NCI-H446 treated with DMSO at 0.1 percent for 48 hours (cell line): Measurements from ENCODE around the gene RPS6KA3.
"Not testable (repeated sequence)": the region's sequence is repeated elsewhere in the genome, so short reads cannot be mapped to it uniquely, and the experiment has no call there.

Experiments used
- DNase-seq: peaks from one replicate; lab custom pipeline; 2025; lab: John Stamatoyannopoulos, UW

RPS6KA3 gene

GRCh38 chrX:20218836-20219505 lies 47.7 kb downstream of the RPS6KA3 start:
- DNase-seq = no peak

- DNase-seq = no peak
Measured at GRCh38 chrX:20217906-20218305, 48.8 kb downstream of the RPS6KA3 start.

- DNase-seq = peak; percentile 44
Measured at GRCh38 chrX:20217271-20217670, 49.4 kb downstream of the RPS6KA3 start.

- no peak for DNase-seq
Measured at GRCh38 chrX:20215565-20215964, 51.1 kb downstream of the RPS6KA3 start.

- no peak for DNase-seq
Measured at GRCh38 chrX:20212486-20213089, 54.1 kb downstream of the RPS6KA3 start.

- no peak for DNase-seq
Measured at GRCh38 chrX:20211261-20211786, 55.4 kb downstream of the RPS6KA3 start.

GRCh38 chrX:20205927-20206708 lies 60.6 kb downstream of the RPS6KA3 start:
- no peak for DNase-seq

- no peak for DNase-seq
Measured at GRCh38 chrX:20204351-20204750, 62.4 kb downstream of the RPS6KA3 start.

GRCh38 chrX:20197641-20198210 lies 69.0 kb downstream of the RPS6KA3 start:
- no peak for DNase-seq

- no peak for DNase-seq
Measured at GRCh38 chrX:20189171-20189570, 77.5 kb downstream of the RPS6KA3 start.

- DNase-seq = no peak
Measured at GRCh38 chrX:20181598-20182329, 84.9 kb downstream of the RPS6KA3 start.

- no peak for DNase-seq
Measured at GRCh38 chrX:20177093-20177492, 89.6 kb downstream of the RPS6KA3 start.

- no peak for DNase-seq
Measured at GRCh38 chrX:20173856-20174255, 92.9 kb downstream of the RPS6KA3 start.

- no peak for DNase-seq
Measured at GRCh38 chrX:20173313-20173712, 93.4 kb downstream of the RPS6KA3 start.

- DNase-seq = no peak
Measured at GRCh38 chrX:20171887-20172286, 94.8 kb downstream of the RPS6KA3 start.

- not testable (repeated sequence) for DNase-seq
Measured at GRCh38 chrX:20162516-20162915, 104.2 kb downstream of the RPS6KA3 start.

GRCh38 chrX:20159797-20160385 lies 106.8 kb downstream of the RPS6KA3 start:
- DNase-seq = no peak

- no peak for DNase-seq
Measured at GRCh38 chrX:20151689-20152088, 115.0 kb downstream of the RPS6KA3 start.

- DNase-seq = no peak
Measured at GRCh38 chrX:20149326-20149725, 117.4 kb downstream of the RPS6KA3 start.

- DNase-seq = no peak
Measured at GRCh38 chrX:20147561-20147960, 119.1 kb downstream of the RPS6KA3 start.

- no peak for DNase-seq
Measured at GRCh38 chrX:20144491-20144890, 122.2 kb downstream of the RPS6KA3 start.
